Type B pancreatic cell (in vitro differentiated cells): ENCODE data around the gene NUP188. TPM values are rescaled to one million over a fixed set of nuclear protein-coding genes. Genes with fewer than 3 reads are reported as not detected.
"Not testable (repeated sequence)": the region's sequence is repeated elsewhere in the genome, so short reads cannot be mapped to it uniquely, and the experiment has no call there.

Source experiments
- DNase-seq: peaks from one replicate; pipeline ENCODE4 v3.0.0; 2021; ENCODE audit warnings: mixed read lengths; ENCODE audit not compliant: unreplicated experiment; ENCODE audit errors: extremely low spot score
- H3K27ac Mint-ChIP-seq: 2 replicates; pipeline ENCODE4 v1.8.0; 2021; ENCODE audit warnings: mild to moderate bottlenecking, mixed read lengths
- H3K27me3 Mint-ChIP-seq: 2 replicates; pipeline ENCODE4 v1.8.0; 2021; ENCODE audit warnings: mixed read lengths
- H3K36me3 Mint-ChIP-seq: 2 replicates; pipeline ENCODE4 v1.8.0; 2021; ENCODE audit warnings: mixed read lengths
- H3K4me1 Mint-ChIP-seq: one replicate; pipeline ENCODE4 v1.8.0; 2021; ENCODE audit warnings: mixed read lengths; ENCODE audit not compliant: unreplicated experiment
- H3K4me3 Mint-ChIP-seq: 2 replicates; pipeline ENCODE4 v1.8.0; 2021; ENCODE audit warnings: mild to moderate bottlenecking, mixed read lengths
- H3K9me3 Mint-ChIP-seq: 2 replicates; pipeline ENCODE4 v1.8.0; 2021; ENCODE audit warnings: mixed read lengths
- total RNA-seq: library from RNA; stranded (reverse); gene quantifications from 2 replicates; pipeline ENCODE4 v1.2.1, GENCODE V29; 2021; ENCODE audit warnings: low replicate concordance
- TF ChIP-seq, protein P1 (sequence below): fragments of 200-600 bp; sonication (generic); conservative IDR thresholded peaks from 2 replicates; pipeline ENCODE4 v1.5.0; 2021; ENCODE audit warnings: antibody characterized with exemption, mild to moderate bottlenecking

Gene NUP188
- total RNA-seq, 1 donor from 2014 or later: 63.7 TPM

DNA sequence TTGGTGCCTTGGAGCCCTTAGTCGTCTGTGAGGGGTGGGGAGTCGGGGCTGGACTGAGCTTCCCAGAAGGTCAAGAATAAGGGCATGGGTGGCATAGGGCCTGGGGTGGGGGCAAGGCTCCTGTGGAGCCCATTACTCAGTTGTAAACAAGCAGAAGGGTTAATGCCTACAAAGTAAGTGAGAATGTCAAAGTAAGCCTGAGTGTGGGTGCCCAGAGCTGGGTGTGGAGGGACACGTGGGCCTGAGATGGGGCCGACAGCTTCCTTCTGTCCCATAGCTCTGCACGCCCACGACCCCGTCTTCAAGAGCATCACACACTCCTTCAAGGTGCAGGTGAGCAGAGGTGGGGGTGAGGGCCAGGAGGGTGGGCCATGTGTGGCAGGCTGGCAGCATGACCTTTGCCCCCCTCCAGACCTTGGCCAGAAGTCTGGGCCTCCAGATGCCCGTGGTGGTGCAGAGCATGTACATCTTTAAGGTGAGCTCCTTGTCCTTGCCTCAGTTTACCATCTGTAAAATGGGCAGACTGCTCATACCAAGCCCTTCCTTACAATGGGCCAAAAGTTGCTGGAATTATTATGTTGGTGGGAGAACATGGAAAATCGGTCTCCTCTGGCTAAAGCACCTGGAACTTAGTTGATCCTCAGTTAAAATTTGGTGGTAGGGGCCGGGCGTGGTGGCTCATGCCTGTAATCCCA, 11.2 kb upstream of the NUP188 start:
- DNase-seq: no peak
- no peak overlapping the region for H3K27ac Mint-ChIP-seq
- H3K4me3 Mint-ChIP-seq: no peak overlapping the region
- H3K36me3 Mint-ChIP-seq: no peaks in the 10 kb centered on the region
- H3K27me3 Mint-ChIP-seq: no peaks in the 10 kb centered on the region
- TF ChIP-seq, protein P1, sequence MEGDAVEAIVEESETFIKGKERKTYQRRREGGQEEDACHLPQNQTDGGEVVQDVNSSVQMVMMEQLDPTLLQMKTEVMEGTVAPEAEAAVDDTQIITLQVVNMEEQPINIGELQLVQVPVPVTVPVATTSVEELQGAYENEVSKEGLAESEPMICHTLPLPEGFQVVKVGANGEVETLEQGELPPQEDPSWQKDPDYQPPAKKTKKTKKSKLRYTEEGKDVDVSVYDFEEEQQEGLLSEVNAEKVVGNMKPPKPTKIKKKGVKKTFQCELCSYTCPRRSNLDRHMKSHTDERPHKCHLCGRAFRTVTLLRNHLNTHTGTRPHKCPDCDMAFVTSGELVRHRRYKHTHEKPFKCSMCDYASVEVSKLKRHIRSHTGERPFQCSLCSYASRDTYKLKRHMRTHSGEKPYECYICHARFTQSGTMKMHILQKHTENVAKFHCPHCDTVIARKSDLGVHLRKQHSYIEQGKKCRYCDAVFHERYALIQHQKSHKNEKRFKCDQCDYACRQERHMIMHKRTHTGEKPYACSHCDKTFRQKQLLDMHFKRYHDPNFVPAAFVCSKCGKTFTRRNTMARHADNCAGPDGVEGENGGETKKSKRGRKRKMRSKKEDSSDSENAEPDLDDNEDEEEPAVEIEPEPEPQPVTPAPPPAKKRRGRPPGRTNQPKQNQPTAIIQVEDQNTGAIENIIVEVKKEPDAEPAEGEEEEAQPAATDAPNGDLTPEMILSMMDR: no peak
- no peaks in the 10 kb centered on the region for H3K9me3 Mint-ChIP-seq
- peaks cover 6% of the 10 kb centered on the region for H3K4me1 Mint-ChIP-seq

DNA sequence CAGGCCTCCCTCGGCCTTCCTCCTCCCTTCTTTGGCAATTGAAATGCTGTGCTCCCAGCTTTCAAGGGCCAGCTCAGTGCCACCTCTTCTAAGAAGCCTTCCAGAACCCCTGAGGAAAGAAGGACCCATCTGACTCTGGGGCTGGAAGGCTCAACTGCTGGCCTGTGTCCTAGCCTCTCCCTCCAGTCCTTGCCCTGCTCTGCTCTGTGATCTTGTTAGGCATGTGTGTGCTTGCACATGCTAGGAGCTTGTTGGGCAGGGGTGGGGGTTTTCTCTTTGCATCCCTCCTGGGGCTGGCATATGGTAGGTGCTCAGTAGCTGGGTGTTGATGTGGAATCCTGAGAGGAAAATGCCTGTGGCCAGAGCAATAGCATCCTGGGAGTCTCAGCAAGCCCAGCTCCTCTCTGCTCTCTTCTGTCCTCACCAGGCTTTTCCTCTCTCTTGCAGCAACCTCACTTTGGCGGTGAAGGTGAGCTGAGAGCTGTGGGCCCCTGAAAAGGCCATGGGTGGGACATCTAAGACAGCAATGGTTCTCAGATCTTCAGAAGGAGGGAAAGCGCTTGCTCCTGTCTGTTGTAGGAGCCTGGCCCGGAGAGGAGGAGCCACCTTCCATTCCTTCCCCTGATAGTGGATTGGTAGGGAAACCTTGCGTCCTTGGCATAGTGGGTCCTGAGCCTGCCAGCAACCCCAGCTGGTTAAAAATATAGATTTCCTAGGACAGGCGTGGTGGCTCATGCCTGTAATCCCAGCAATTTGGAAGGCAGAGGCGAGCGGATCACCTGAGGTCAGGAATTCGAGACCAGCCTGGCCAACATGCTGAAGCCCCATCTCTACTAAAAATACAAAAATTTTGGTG, 10.0 kb upstream of the NUP188 start:
- TF ChIP-seq, protein P1: no peak
- Mint-ChIP-seq H3K4me3 (no peak overlapping the region), H3K4me1 (peaks cover 6% of the 10 kb centered on the region), H3K27ac (no peak overlapping the region), H3K27me3 (no peaks in the 10 kb centered on the region), H3K9me3 (no peaks in the 10 kb centered on the region), H3K36me3 (no peaks in the 10 kb centered on the region)
- no peak for DNase-seq

DNA sequence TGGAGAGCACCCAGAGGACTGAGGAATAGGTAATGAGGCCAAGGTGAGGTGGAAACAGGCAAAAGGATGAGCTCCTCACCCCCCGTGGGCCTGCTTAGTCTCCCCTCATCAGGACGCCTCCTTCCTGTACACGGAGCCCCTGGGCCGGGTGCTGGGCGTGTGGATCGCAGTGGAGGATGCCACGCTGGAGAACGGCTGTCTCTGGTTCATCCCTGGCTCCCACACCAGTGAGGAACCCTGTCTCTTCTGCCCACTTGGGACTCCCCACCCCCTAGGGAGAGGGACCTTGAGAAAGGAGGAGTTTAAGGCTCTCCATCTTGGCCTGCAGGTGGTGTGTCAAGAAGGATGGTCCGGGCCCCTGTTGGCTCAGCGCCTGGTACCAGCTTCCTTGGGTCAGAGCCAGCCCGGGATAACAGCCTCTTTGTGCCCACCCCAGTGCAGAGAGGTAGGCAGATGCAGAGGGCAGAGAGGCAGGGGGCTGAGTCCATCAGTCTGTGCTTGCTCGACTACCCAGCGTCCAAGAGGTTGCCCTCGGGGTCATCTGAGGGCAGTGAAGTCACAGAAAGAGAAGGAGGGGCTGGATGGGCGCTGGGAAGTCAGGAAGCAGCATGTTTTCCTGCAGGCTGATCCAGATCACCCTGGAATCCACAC, 7.1 kb upstream of the NUP188 start:
- H3K4me3 Mint-ChIP-seq: no peak overlapping the region
- no peaks in the 10 kb centered on the region for H3K9me3 Mint-ChIP-seq
- H3K36me3 Mint-ChIP-seq: no peaks in the 10 kb centered on the region
- H3K4me1 Mint-ChIP-seq: peaks cover 6% of the 10 kb centered on the region
- DNase-seq: no peak
- H3K27me3 Mint-ChIP-seq: no peaks in the 10 kb centered on the region
- H3K27ac Mint-ChIP-seq: no peak overlapping the region
- TF ChIP-seq, protein P1: no peak

DNA sequence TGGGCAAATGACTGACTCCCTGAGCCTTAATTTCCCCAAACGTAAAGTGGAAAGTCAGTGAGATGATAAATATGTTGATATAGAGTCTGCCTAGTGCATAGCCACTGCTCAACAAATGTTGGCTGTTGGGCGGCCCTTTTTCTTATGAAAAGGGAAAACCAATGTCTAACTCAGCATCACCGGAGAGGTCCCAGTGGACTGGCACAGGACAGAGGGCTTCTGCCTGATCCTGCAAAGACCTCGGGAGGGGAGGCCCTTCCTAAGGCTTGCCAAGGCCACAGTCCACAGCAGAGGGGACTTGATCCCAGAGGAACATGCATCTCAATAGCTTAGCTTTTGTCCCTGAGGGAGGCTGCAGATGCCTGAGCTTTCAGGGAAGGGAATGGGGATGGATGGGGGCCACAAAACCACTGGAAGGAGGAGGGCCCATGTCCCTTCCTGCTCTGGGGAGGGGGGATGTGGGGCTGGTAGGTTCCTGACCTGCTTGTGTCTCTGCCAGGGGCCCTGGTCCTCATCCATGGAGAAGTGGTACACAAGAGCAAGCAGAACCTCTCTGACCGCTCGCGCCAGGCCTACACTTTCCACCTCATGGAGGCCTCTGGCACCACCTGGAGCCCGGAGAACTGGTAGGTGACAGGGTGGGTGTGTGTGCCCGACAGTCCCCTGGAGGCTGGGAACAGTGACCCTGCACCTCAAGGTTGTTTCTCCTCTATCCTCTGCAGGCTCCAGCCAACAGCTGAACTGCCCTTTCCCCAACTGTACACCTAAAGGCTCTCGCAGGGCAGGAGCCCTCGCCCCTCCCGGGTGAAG, 6.3 kb upstream of the NUP188 start:
- TF ChIP-seq, protein P1: no peak
- DNase-seq: no peak
- Mint-ChIP-seq H3K4me3 (no peak overlapping the region), H3K9me3 (no peaks in the 10 kb centered on the region), H3K4me1 (peaks cover 13% of the 10 kb centered on the region), H3K27ac (no peak overlapping the region), H3K27me3 (no peaks in the 10 kb centered on the region), H3K36me3 (peaks cover 7% of the 10 kb centered on the region)

DNA sequence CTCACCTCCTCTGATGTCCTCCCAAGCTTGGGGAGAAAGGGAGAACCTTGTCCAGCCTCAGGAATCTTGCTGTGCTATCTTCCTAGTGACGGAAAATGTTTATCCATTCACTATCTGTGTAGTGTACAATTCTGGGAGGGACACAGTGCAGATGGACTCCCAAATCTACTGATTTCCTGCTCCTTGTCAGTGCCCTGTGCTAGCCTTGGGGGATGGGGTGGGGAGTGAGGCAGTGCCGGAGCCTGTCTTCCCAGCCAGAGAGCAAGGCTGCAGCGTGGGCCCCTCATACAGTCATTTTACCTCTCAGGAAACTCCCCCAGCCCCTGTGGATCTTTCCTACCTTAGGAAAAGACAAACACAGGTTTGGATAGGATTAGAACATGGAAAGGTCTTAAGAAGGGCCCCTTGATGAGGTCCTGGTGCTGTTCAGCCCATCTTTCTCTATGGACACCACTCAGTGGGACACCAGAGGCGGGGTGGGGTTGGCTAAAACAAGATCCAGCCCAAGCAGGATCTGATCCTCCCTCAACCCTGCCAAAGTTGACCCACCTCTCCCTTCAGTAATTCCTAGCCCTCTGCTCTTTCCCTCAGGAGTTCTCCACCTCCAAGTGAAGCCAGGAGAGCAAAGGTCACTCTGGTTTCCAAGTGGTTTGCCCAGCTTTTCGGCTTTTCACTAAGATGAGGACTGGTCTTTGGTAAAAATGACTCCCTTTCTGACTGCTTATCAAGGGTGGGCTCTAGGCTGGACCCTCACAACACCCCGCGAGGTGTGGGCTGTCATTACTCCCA, 3.5 kb upstream of the NUP188 start:
- Mint-ChIP-seq H3K27me3 (no peaks in the 10 kb centered on the region), H3K36me3 (peaks cover 13% of the 10 kb centered on the region), H3K4me1 (peaks cover 24% of the 10 kb centered on the region), H3K4me3 (no peak overlapping the region), H3K27ac (no peak overlapping the region), H3K9me3 (no peaks in the 10 kb centered on the region)
- TF ChIP-seq, protein P1: no peak
- no peak for DNase-seq

DNA sequence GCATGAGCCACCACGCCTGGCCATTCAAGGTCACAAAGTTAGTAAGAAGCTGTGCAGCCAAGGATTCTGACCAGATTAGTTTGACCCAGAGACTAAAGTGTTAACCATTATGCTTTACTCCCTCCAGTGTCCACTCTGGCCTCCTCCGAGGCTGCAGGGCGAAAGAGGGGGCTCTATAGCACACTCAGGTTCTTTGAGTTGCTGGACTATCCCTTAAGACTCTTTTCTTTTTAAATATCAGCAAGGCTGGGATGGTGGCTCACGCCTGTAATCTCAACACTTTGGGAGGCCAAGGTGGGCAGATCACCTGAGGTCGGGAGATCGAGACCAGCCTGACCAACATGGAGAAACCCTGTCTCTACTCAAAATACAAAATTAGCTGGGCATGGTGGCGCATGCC, 2.5 kb upstream of the NUP188 start:
- not testable (repeated sequence) for H3K4me3 Mint-ChIP-seq, DNase-seq, H3K9me3 Mint-ChIP-seq, H3K27me3 Mint-ChIP-seq, H3K27ac Mint-ChIP-seq
- Mint-ChIP-seq H3K4me1 (peaks cover 24% of the 10 kb centered on the region), H3K36me3 (peaks cover 13% of the 10 kb centered on the region)
